ACC112 (cell line): ENCODE measurements around the gene UIMC1.

Experiments used
- H2AFZ ChIP-seq: fragments of 200-600 bp; sonication (generic); one replicate; pipeline ENCODE4 v1.6.0; 2017; ENCODE audit warnings: antibody characterized with exemption, low read length; ENCODE audit not compliant: unreplicated experiment
- H3K27ac ChIP-seq: fragments of 200-600 bp; sonication (generic); 2 replicates; pipeline ENCODE4 v1.5.1; 2014; ENCODE audit warnings: low read depth, mild to moderate bottlenecking, antibody characterized with exemption, low read length, moderate library complexity
- H3K27me3 ChIP-seq: fragments of 200-600 bp; sonication (generic); 2 replicates; pipeline ENCODE4 v1.6.1; 2014; ENCODE audit warnings: mild to moderate bottlenecking, antibody characterized with exemption, low read length, moderate library complexity, mixed read lengths; ENCODE audit not compliant: insufficient read depth
- H3K36me3 ChIP-seq: fragments of 200-600 bp; sonication (generic); 2 replicates; pipeline ENCODE4 v1.6.1; 2016; ENCODE audit warnings: mild to moderate bottlenecking, antibody characterized with exemption, low read length, moderate library complexity, mixed read lengths; ENCODE audit not compliant: insufficient read depth
- H3K4me1 ChIP-seq: fragments of 200-600 bp; sonication (generic); one replicate; pipeline ENCODE4 v1.6.1; 2016; ENCODE audit warnings: low read length, mixed read lengths; ENCODE audit not compliant: insufficient read depth, unreplicated experiment, control insufficient read depth
- H3K4me3 ChIP-seq: fragments of 200-600 bp; sonication (generic); 2 replicates; pipeline ENCODE4 v1.5.1; 2014; ENCODE audit warnings: mild to moderate bottlenecking, low read depth, low read length
- H3K79me2 ChIP-seq: fragments of 200-600 bp; sonication (generic); one replicate; pipeline ENCODE4 v1.6.0; 2016; ENCODE audit warnings: low read length; ENCODE audit not compliant: control insufficient read depth, unreplicated experiment, insufficient read depth

UIMC1 gene

DNA sequence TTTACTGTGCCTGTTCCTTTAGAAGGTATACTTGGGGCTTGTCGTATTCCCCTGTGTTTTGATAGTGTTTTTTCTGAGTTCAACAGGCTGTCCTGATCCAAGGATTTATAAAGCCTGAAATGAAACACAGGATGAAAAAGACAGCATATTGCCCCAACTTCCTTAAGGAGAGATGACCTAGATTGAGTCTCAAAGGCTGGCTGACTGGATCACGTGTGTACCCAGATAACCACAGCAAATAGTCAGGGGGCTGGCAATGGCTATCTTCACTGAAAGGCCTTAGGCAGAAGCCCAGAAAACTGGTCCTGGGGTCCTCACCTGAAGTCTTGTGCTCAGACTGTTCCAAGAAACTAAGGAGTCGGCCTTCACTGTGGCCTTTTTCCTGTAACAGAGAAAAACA, 99.8 kb downstream of the UIMC1 start:
- peaks cover 36% of the 10 kb centered on the region for H3K36me3 ChIP-seq

GRCh38 chr5:176906126-176906525, 100.5 kb downstream of the UIMC1 start:
- no peaks in the 10 kb centered on the region for H3K79me2 ChIP-seq
- H3K27ac ChIP-seq: no peak overlapping the region
- no peak overlapping the region for H3K4me3 ChIP-seq
- H3K27me3 ChIP-seq: no peaks in the 10 kb centered on the region
- H3K4me1 ChIP-seq: no peaks in the 10 kb centered on the region
- no peak overlapping the region for H2AFZ ChIP-seq
- peaks cover 33% of the 10 kb centered on the region for H3K36me3 ChIP-seq

More for the DNA sequence above, 99.8 kb downstream of the UIMC1 start:
- H3K4me3 ChIP-seq: no peak overlapping the region
- H3K4me1 ChIP-seq: no peaks in the 10 kb centered on the region
- no peaks in the 10 kb centered on the region for H3K79me2 ChIP-seq
- H3K27me3 ChIP-seq: no peaks in the 10 kb centered on the region
- H2AFZ ChIP-seq: no peak overlapping the region
- no peak overlapping the region for H3K27ac ChIP-seq

GRCh38 chr5:176904276-176904675, 102.3 kb downstream of the UIMC1 start:
- no peak overlapping the region for H2AFZ ChIP-seq
- no peaks in the 10 kb centered on the region for H3K4me1 ChIP-seq
- peaks cover 33% of the 10 kb centered on the region for H3K36me3 ChIP-seq
- H3K79me2 ChIP-seq: no peaks in the 10 kb centered on the region
- H3K27ac ChIP-seq: no peak overlapping the region
- no peaks in the 10 kb centered on the region for H3K27me3 ChIP-seq
- H3K4me3 ChIP-seq: no peak overlapping the region

GRCh38 chr5:176902911-176903664, 103.5 kb downstream of the UIMC1 start:
- no peaks in the 10 kb centered on the region for H3K4me1 ChIP-seq
- H3K36me3 ChIP-seq: peaks cover 33% of the 10 kb centered on the region
- no peaks in the 10 kb centered on the region for H3K79me2 ChIP-seq
- H3K27ac ChIP-seq: no peak overlapping the region
- peaks cover 3% of the 10 kb centered on the region; the same call in 1 of the 2 replicates for H3K27me3 ChIP-seq
- no peak overlapping the region for H3K4me3 ChIP-seq
- no peak overlapping the region for H2AFZ ChIP-seq

DNA sequence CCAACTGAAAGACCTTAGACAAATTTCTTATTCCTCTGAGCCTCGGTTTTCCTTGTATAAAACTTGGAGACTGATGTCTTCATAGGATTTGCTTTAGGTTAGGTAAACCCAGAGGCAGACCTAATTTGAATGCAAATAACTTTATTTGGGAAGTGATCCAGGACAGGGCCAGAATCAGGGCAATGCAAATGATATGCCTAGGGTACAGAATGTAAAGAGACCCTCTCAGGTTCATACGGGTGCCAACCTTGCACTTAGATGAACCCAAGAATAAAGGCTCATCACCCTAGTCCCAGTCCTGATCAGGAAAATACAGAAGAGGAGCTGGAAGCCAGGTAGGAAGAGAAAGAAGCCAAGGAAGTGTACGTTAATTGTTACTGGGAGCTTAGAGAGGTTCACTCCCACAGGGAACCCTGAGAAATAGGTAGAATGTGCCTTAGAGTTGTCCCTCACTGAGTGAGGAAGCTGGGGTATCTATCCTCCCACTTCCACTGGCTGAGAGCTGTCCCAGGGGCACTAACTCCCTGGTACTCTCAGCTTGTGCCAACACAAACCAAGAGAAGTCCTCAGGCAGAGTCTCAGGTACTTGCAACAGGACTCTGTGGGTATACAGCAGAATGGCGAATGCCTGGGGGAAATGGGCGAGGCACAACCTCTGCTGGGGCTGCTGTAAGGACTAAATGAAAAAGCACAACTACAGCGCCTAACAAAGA, 104.3 kb downstream of the UIMC1 start:
- Histone ChIP-seq H3K4me1 (no peaks in the 10 kb centered on the region), H3K27ac (no peak overlapping the region), H3K4me3 (no peak overlapping the region), H2AFZ (no peak overlapping the region), H3K27me3 (peaks cover 9% of the 10 kb centered on the region; the same call in 1 of the 2 replicates), H3K79me2 (no peaks in the 10 kb centered on the region), H3K36me3 (peaks cover 28% of the 10 kb centered on the region)

- H3K79me2 ChIP-seq: no peaks in the 10 kb centered on the region
- peaks cover 9% of the 10 kb centered on the region; the same call in 1 of the 2 replicates for H3K27me3 ChIP-seq
- H3K27ac ChIP-seq: no peak overlapping the region
- H3K4me1 ChIP-seq: no peaks in the 10 kb centered on the region
- no peak overlapping the region for H2AFZ ChIP-seq
- no peak overlapping the region for H3K4me3 ChIP-seq
- peaks cover 20% of the 10 kb centered on the region for H3K36me3 ChIP-seq
Observed at GRCh38 chr5:176901260-176902101, 105.1 kb downstream of the UIMC1 start.

GRCh38 chr5:176900780-176901204, 105.8 kb downstream of the UIMC1 start:
- Histone ChIP-seq H3K4me1 (no peaks in the 10 kb centered on the region), H3K4me3 (no peak overlapping the region), H3K36me3 (peaks cover 15% of the 10 kb centered on the region), H3K79me2 (no peaks in the 10 kb centered on the region), H3K27me3 (peaks cover 9% of the 10 kb centered on the region; the same call in 1 of the 2 replicates), H2AFZ (no peak overlapping the region), H3K27ac (no peak overlapping the region)

GRCh38 chr5:176899946-176900779, 106.4 kb downstream of the UIMC1 start:
- Histone ChIP-seq H3K4me1 (no peaks in the 10 kb centered on the region), H3K4me3 (no peak overlapping the region), H3K36me3 (peaks cover 8% of the 10 kb centered on the region), H3K79me2 (no peaks in the 10 kb centered on the region), H2AFZ (no peak overlapping the region), H3K27me3 (peaks cover 9% of the 10 kb centered on the region; the same call in 1 of the 2 replicates), H3K27ac (no peak overlapping the region)

GRCh38 chr5:176899296-176899891, 107.2 kb downstream of the UIMC1 start, which contains the start of gene HK3:
Gene HK3 (minus strand): TSS chr5:176899346. CDS start chr5:176896159, 3,187 bp downstream.
- Histone ChIP-seq H3K27ac (no peak within 1 kb of the TSS), H2AFZ (no peak within 1 kb of the TSS)

More at GRCh38 chr5:176899296-176899891, 107.2 kb downstream of the UIMC1 start, which contains the start of gene HK3:
- Histone ChIP-seq H3K4me1 (no peaks in the 10 kb centered on the region), H3K27me3 (peaks cover 9% of the 10 kb centered on the region; the same call in 1 of the 2 replicates), H3K36me3 (0 out of 2 replicates have a peak, but pooled peaks cover 6% of the 10 kb centered on the region), H3K4me3 (no peak within 1 kb of the TSS), H3K79me2 (no peaks in the 10 kb centered on the region)
